GM19023 (cell line): ENCODE measurements around the gene NKD1.
A peak's percentile ranks its signal among the peaks of the same experiment; 100 is the strongest.

Experiments
- ATAC-seq: cut with Tn5 transposase; IDR thresholded peaks from one replicate; pipeline ENCODE4 v1.9.1; 2021; ENCODE audit warnings: mild to moderate bottlenecking, moderate library complexity; ENCODE audit not compliant: unreplicated experiment

Gene NKD1

GRCh38 chr16:50690177-50690576 lies 142.0 kb downstream of the NKD1 start:
- ATAC-seq, result no peak

GRCh38 chr16:50692644-50692998 lies 144.4 kb downstream of the NKD1 start:
- ATAC-seq, result no peak

GRCh38 chr16:50692999-50693781 lies 145.0 kb downstream of the NKD1 start, which contains the start of gene NOD2:
NOD2 (plus strand) TSS chr16:50693606; CDS start chr16:50699496, 5,890 bp downstream.
- ATAC-seq, result no peak

DNA sequence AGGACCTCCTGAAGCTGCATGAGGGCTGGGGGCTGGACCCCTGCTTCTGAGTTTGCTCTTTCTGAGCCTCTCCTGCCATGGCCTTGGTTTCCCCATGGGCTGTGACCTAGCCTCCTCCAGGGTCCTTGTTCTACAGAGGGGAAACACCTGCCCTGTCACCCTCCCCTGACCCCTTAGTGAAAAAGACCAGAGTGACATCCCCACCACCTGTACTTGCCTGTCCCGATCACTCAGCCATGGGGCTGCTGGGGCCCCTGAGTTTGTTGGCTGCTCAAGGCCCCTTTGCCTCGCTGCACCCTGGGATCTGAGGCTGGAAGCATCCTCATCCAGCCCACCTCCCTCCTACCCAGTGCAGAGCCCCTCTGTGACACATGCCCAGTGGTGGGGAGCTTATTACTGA lies 146.0 kb downstream of the NKD1 start:
- ATAC-seq, result peak; percentile 24

GRCh38 chr16:50695017-50696000 lies 147.1 kb downstream of the NKD1 start:
- ATAC-seq, result no peak

DNA sequence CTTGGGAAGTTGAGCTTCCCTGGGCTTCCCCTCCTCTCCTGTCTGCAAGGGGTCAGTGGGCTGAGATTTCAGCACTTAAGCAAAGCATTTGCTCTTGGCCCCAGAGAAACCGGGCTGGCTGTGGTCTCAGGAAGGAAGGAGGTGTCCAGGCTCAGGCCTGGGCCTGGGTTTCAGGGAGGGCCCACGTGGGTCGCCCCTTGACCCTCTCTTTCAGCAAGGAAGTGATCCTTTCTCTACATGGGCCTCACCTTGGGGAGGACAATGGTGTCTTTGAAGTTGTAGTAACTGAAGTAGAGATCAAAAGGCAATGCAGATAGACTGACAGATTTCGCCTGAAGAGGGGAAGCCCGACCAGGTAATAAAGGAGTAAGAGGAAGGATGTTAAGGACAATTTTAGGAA lies 147.9 kb downstream of the NKD1 start:
- ATAC-seq, result peak; percentile 24

DNA sequence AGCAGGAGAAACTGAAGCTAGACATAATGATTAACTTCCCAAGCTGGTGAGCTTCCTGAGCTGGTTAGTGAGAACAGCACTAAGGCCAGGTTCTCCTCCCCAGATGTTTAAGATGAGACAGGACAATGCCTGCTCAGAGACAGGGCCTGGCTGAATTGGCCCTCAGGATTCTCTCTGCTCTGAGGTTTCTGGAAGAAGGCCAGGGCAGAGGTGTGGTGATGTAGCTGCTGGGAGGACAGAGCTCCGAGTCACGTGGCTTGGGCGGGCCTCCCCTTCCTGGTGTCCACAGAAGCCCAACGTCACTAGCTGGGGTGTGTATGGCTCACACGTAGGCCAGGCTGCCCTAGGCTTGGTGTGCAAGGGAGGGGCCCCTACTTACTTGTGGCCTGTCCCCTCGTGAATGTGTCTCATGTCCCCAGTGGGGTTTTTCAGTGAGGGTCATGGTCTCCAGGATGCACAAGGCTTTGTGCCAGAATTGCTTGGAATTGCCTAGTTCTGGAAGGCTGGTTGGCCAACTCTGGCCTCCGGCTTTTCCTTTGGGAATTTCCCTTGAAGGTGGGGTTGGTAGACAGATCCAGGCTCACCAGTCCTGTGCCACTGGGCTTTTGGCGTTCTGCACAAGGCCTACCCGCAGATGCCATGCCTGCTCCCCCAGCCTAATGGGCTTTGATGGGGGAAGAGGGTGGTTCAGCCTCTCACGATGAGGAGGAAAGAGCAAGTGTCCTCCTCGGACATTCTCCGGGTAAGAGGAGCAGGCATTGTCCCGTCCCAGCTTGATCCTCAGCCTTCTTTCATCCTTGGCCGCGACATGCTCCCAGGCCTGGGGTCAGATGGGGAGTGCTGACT lies 148.6 kb downstream of the NKD1 start:
- peak; percentile 50 for ATAC-seq

DNA sequence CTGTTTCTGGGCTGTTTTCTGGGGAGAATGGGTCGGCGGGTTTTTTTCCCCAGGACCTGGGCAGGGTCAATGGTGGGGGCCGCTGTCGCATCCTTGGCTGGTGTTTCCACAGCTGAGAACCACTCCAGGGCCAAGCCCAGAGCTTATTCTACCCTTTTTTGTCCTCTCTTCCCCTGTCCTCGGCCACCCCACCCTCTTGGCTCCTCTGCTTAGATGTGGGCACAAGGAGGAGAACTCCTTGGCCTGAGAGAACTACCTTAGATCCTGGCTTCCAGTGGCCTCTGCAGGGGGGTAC lies 149.2 kb downstream of the NKD1 start:
- ATAC-seq, result no peak

DNA sequence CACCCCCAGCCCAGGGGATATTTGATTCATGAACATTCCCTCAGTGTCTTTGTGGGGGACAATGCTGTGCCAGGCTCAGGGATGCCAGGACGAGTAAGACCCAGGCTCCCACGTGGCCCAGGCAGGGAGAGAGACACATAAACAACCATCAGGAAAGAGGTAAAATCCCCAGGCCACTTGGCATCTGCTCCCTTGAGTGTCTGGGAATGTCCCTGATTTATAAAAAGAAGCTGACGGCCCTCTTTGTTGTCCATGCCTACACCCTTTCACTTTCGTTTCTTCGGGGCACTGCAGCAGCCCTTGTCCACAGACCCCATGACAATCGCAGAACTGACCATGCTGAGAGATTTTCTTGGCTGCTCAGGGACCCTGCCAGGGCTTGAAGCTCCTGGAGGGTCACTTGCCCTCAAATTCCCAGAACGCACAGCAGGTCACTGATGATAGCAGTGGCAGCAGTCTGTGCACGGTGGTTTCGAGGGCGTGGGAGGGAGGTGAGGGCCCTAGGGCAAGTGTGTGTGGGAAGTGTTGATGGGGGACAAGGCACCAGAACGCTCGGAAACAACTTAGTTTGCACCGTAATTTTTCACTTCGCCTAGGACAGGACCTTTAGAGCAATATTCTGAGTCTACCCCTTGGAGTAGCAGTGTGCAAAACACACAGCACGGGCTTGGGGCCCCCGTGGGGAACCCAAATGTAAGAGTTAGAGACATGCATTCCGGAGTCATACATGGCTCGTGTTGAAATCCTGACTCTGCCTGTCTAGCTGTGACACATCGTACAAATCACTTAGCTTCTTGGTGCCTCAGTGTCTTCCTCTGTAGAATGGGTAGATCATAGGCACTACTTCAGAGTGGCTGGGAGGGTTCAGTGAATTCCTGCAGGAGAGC lies 149.9 kb downstream of the NKD1 start:
- peak; percentile 48 for ATAC-seq
